BJ (cell line): ENCODE data around the gene CCDC158. TPM values are rescaled to one million over a fixed set of nuclear protein-coding genes. Genes with fewer than 3 reads are reported as not detected.

Experiments used
- CTCF ChIA-PET: fragments of 350-600 bp; formaldehyde crosslinking; extraction: SDS; loops from one replicate; lab custom pipeline; 2021; ENCODE audit warnings: antibody characterized with exemption, inconsistent platforms; lab: Yijun Ruan, JAX
- POLR2A ChIA-PET: fragments of 300-600 bp; sonication (Branson Sonifier 250); formaldehyde crosslinking; extraction: SDS; loops from one replicate; lab custom pipeline; 2021; ENCODE audit warnings: antibody characterized with exemption; lab: Charles Lee
- DNase-seq: peaks from one replicate; pipeline ENCODE4 v3.0.0-alpha.2; 2011; ENCODE audit warnings: low read depth
- H3K27me3 ChIP-seq: 2 replicates; pipeline ENCODE4 v1.6.0; 2011; ENCODE audit warnings: low read length; ENCODE audit not compliant: control insufficient read depth, insufficient read depth
- H3K36me3 ChIP-seq: 2 replicates; pipeline ENCODE4 v1.5.1; 2011; ENCODE audit warnings: low read length; ENCODE audit not compliant: control insufficient read depth, insufficient read depth
- H3K4me3 ChIP-seq: 2 replicates; pipeline ENCODE4 v1.5.1; 2011; ENCODE audit warnings: low read depth, mild to moderate bottlenecking, control low read depth, low read length
- CTCF ChIP-seq: IDR thresholded peaks from 2 replicates; pipeline ENCODE4 v1.5.1; 2011; ENCODE audit warnings: low read depth, mild to moderate bottlenecking, control low read depth, inconsistent platforms, low read length, moderate library complexity; ENCODE audit not compliant: insufficient read depth
- polyA plus RNA-seq: library from polyadenylated mRNA; depleted of rRNA; stranded (reverse); fragments of >200 nt; gene quantifications from 2 replicates; pipeline ENCODE4 v1.2.3, GENCODE V29; 2011

Gene CCDC158
- polyA plus RNA-seq, 1 experiment = 0.11 TPM

- Histone ChIP-seq H3K27me3 (peaks cover 4% of the 10 kb centered on the region), H3K4me3 (no peak overlapping the region), H3K36me3 (no peaks in the 10 kb centered on the region)
- no peak for DNase-seq
- CTCF ChIA-PET = no interaction called here
- no peak for TF ChIP-seq CTCF
- POLR2A ChIA-PET = no interaction called here
Observed at GRCh38 chr4:76442807-76443206, 21.9 kb upstream of the CCDC158 start.

GRCh38 chr4:76441881-76442280 lies 20.9 kb upstream of the CCDC158 start:
- Histone ChIP-seq H3K36me3 (no peaks in the 10 kb centered on the region), H3K27me3 (peaks cover 7% of the 10 kb centered on the region), H3K4me3 (no peak overlapping the region)
- no peak for TF ChIP-seq CTCF
- ChIA-PET CTCF (interaction anchor here (0.7 to 1.3 kb wide), 4 partner anchors 9 to 62 kb away, joined by 3 read pairs; no protein-coding TSS in a partner anchor), POLR2A (no interaction called here)
- DNase-seq = no peak

GRCh38 chr4:76439491-76439890 lies 18.6 kb upstream of the CCDC158 start:
- no peaks in the 10 kb centered on the region for H3K36me3 ChIP-seq
- no peak for DNase-seq
- CTCF ChIA-PET = interaction anchor here (1.2 to 1.3 kb wide), 3 partner anchors 9 to 65 kb away, joined by 3 to 4 read pairs (median 3); no protein-coding TSS in a partner anchor
- TF ChIP-seq CTCF = no peak
- H3K4me3 ChIP-seq = no peak overlapping the region
- POLR2A ChIA-PET = no interaction called here
- peaks cover 9% of the 10 kb centered on the region for H3K27me3 ChIP-seq

GRCh38 chr4:76435528-76436319 lies 14.8 kb upstream of the CCDC158 start:
- no peak for TF ChIP-seq CTCF
- peaks cover 9% of the 10 kb centered on the region for H3K27me3 ChIP-seq
- peak overlapping the region; percentile 18 for H3K4me3 ChIP-seq
- H3K36me3 ChIP-seq = no peaks in the 10 kb centered on the region
- no peak for DNase-seq
- POLR2A ChIA-PET = no interaction called here
- CTCF ChIA-PET = interaction anchor here (0.7 to 7.6 kb wide), 9 partner anchors 9 to 927 kb away, joined by 3 to 77 read pairs (median 4); partner anchors contain the start of gene CCDC158

- ChIA-PET CTCF (interaction anchor here (1.0 to 7.6 kb wide), 7 partner anchors 10 to 902 kb away, joined by 3 to 77 read pairs (median 4); partner anchors contain the start of gene CCDC158), POLR2A (interaction anchor here (0.6 kb wide), 1 partner anchor 37 kb away, joined by 3 read pairs; no protein-coding TSS in a partner anchor)
- peaks cover 9% of the 10 kb centered on the region for H3K27me3 ChIP-seq
- H3K4me3 ChIP-seq = peak within 1 kb of the TSS; percentile 18
- DNase-seq = no peak
- no peaks in the 10 kb centered on the region for H3K36me3 ChIP-seq
- TF ChIP-seq CTCF = no peak
Observed at GRCh38 chr4:76434901-76435527, 14.1 kb upstream of the CCDC158 start, which contains the start of gene SHROOM3. TSS of gene SHROOM3 (plus strand) at chr4:76435229. CDS start at chr4:76436053, 824 bp downstream.
